Gastrocnemius medialis (tissue), 4 donors: ENCODE data around the gene MBNL1. TPM values are rescaled to one million over a fixed set of nuclear protein-coding genes. Genes with fewer than 3 reads are reported as not detected.

Experiments used
- ATAC-seq, 2 donors: fragments of 150-250 bp; one replicate each; pipeline ENCODE4 v1.9.1; 2016
- DNase-seq, 2 donors: peaks; one replicate each; pipeline ENCODE4 v3.0.0-alpha.2; 2019
- H3K27ac ChIP-seq, 4 donors: fragments of 200-600 bp; sonication (generic); 1 replicate in 1 of 4; 2 replicates in 3 of 4; pipeline ENCODE4 v1.5.1; 2016 to 2018; ENCODE audit warnings: mild to moderate bottlenecking in 2 of 4, moderate library complexity in 1 of 4
- H3K27me3 ChIP-seq, 3 donors: fragments of 200-600 bp; sonication (generic) in 2 of 3; 1 replicate in 1 of 3; 2 replicates in 2 of 3; pipeline versions ENCODE4 v1.5.1 to v1.6.0; 2016 to 2019; ENCODE audit warnings: mild to moderate bottlenecking in 1 of 3, moderate library complexity in 1 of 3
- H3K36me3 ChIP-seq, 2 donors: fragments of 200-600 bp; sonication (generic) in 1 of 2; one replicate each; pipeline ENCODE4 v1.5.1; 2017 to 2018
- H3K4me1 ChIP-seq, 2 donors: fragments of 200-600 bp; sonication (generic) in 1 of 2; one replicate each; pipeline ENCODE4 v1.5.1; 2016 to 2017; ENCODE audit warnings: mild to moderate bottlenecking in 2 of 2
- H3K4me3 ChIP-seq, 4 donors: fragments of 200-600 bp; sonication (generic) in 3 of 4; 1 replicate in 1 of 4; 2 replicates in 3 of 4; pipeline ENCODE4 v1.5.1; 2016 to 2019; ENCODE audit warnings: mild to moderate bottlenecking in 2 of 4
- H3K9me3 ChIP-seq, 3 donors: fragments of 200-600 bp; sonication (generic) in 2 of 3; 1 replicate in 1 of 3; 2 replicates in 2 of 3; pipeline ENCODE4 v1.5.1; 2016 to 2019
- POLR2A ChIP-seq, 2 donors: fragments of 450-650 bp; IDR thresholded peaks; one replicate each; pipeline ENCODE4 v1.6.1; 2017; ENCODE audit warnings: antibody characterized with exemption in 2 of 2, mild to moderate bottlenecking in 2 of 2, moderate library complexity in 2 of 2
- in situ Hi-C, 4 donors: fragments of 200-750 bp; cut with MboI; loops; one replicate each; pipeline versions ENCODE4 v1.15.0 to v1.8.0; 2017; ENCODE audit warnings: low sequenced_read_pairs in 4 of 4
- intact Hi-C: fragments of 100-400 bp; cut with DNase I; formaldehyde crosslinking; loops from one replicate; pipeline ENCODE4 v1.15.1; 2023; ENCODE audit warnings: low total_unique reads
- total RNA-seq, 4 donors: library from RNA; depleted of rRNA; stranded (reverse); fragments of >200 nt; gene quantifications; one replicate each; pipeline versions ENCODE4 v1.1.0 to v1.2.3, GENCODE V29; 2016
- TF ChIP-seq, protein P1 (sequence below), 5 experiments: fragments of 450-650 bp in 3 of 5; fragments of 200-600 bp in 2 of 5; sonication (generic) in 2 of 5; IDR thresholded peaks in 4 of 5; conservative IDR thresholded peaks in 1 of 5; 1 replicate in 4 of 5; 2 replicates in 1 of 5; pipeline ENCODE4 v1.5.1; 2016 to 2019; ENCODE audit warnings: antibody characterized with exemption in 5 of 5, mild to moderate bottlenecking in 3 of 5, moderate library complexity in 3 of 5

Gene MBNL1
- total RNA-seq, 4 donors from 2014 or later = 519 to 597 (median 557) TPM

DNA sequence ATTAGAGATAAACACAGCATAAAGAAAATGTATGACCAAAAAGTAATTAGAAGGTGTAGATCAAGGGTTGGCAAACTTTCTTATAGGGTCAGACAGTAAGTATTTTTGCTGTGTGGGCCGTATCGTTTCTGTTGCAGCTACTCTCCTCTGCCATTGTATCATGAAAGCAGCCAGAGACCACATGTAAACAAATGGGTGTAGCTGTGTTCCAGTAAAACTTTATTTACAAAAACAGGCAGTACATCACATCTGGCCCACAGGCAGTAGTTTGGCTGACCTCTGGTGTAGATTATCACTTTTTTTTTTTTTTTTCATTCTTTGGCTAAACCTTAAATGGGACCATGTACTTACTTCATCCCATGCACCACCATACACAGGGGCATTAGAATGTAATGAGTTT, 190.8 kb downstream of the MBNL1 start:
- Histone ChIP-seq H3K9me3 (no peaks in the 10 kb centered on the region), H3K4me3 (no peak overlapping the region), H3K27ac (peak overlapping the region in 2 of 4 donors; percentile 32 to 42), H3K4me1 (peaks cover 6 to 16% of the 10 kb centered on the region in 2 donors), H3K27me3 (no peaks in the 10 kb centered on the region), H3K36me3 (peaks cover 2 to 94% of the 10 kb centered on the region in 2 donors)
- no peak for TF ChIP-seq POLR2A (IDR thresholded peaks at IDR 0.05)
- TF ChIP-seq, protein P1, sequence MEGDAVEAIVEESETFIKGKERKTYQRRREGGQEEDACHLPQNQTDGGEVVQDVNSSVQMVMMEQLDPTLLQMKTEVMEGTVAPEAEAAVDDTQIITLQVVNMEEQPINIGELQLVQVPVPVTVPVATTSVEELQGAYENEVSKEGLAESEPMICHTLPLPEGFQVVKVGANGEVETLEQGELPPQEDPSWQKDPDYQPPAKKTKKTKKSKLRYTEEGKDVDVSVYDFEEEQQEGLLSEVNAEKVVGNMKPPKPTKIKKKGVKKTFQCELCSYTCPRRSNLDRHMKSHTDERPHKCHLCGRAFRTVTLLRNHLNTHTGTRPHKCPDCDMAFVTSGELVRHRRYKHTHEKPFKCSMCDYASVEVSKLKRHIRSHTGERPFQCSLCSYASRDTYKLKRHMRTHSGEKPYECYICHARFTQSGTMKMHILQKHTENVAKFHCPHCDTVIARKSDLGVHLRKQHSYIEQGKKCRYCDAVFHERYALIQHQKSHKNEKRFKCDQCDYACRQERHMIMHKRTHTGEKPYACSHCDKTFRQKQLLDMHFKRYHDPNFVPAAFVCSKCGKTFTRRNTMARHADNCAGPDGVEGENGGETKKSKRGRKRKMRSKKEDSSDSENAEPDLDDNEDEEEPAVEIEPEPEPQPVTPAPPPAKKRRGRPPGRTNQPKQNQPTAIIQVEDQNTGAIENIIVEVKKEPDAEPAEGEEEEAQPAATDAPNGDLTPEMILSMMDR (IDR thresholded peaks at IDR 0.05 in 4 of 5, conservative IDR thresholded peaks at IDR 0.05 in 1 of 5) = no peak
- ATAC-seq (no peak), DNase-seq (no peak)
- in situ Hi-C loops (loop anchor here in 3 of 4 donors (25.0 kb wide), 3 partner anchors 272 to 397 kb away; no protein-coding TSS in a partner anchor), intact Hi-C loops (no loop called here)

DNA sequence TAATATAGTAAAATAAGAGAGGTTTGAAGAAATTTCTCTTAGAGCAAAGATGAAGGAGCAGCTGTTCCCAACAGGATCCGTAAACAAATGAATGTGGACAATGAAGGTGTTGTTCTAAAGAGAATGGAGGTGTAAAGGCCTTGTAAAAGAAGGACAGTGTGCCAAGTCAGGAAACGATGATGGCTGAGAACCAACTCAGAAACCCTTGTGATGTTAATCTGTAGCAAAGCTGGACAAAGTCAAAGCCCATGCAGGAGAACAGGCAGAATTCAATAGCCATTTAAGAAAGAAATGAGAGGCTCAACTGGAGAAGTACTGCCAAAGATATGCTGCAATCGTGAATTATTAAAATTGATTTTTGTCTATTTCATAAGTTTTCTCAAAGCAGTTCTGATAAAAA, 192.2 kb downstream of the MBNL1 start:
- Histone ChIP-seq H3K9me3 (no peaks in the 10 kb centered on the region), H3K4me3 (no peak overlapping the region), H3K27me3 (no peaks in the 10 kb centered on the region), H3K27ac (peak overlapping the region in 1 of 4 donors; percentile 41), H3K36me3 (peaks cover 2 to 94% of the 10 kb centered on the region in 2 donors), H3K4me1 (peaks cover 6 to 16% of the 10 kb centered on the region in 2 donors)
- no peak for DNase-seq
- intact Hi-C loops (no loop called here), in situ Hi-C loops (loop anchor here in 3 of 4 donors (25.0 kb wide), 3 partner anchors 274 to 399 kb away; no protein-coding TSS in a partner anchor)
- TF ChIP-seq POLR2A (IDR thresholded peaks at IDR 0.05) = no peak
- TF ChIP-seq, protein P1 (IDR thresholded peaks at IDR 0.05 in 4 of 5, conservative IDR thresholded peaks at IDR 0.05 in 1 of 5) = no peak
- no peak for ATAC-seq

DNA sequence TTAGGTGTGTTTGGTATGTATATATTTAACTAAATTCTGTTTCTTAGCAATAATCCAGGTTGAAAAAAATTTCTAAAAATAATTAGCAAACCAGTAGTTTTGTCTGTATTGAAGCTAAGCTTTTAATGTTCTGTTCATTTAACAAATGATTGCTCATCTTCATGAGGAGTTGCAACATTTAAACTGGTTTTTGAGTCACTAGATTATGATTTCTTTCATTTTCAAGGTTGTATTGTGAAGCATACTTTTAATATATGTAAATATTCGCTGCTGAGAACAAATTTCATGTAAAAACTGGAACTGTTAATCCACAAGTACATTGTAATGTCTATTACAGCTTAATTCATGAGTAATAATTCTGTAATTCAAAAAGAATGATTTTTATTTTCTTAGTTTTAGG, 192.7 kb downstream of the MBNL1 start:
- H3K4me1 ChIP-seq = peaks cover 6 to 16% of the 10 kb centered on the region in 2 donors
- in situ Hi-C loops = loop anchor here in 3 of 4 donors (25.0 kb wide), 3 partner anchors 274 to 399 kb away; no protein-coding TSS in a partner anchor
- no peaks in the 10 kb centered on the region for H3K9me3 ChIP-seq
- intact Hi-C loops = no loop called here
- no peaks in the 10 kb centered on the region for H3K27me3 ChIP-seq
- H3K36me3 ChIP-seq = peaks cover 2 to 89% of the 10 kb centered on the region in 2 donors
- no peak for DNase-seq
- peak overlapping the region in 1 of 4 donors; percentile 41 for H3K27ac ChIP-seq
- TF ChIP-seq POLR2A (IDR thresholded peaks at IDR 0.05) = no peak
- TF ChIP-seq, protein P1 (IDR thresholded peaks at IDR 0.05 in 4 of 5, conservative IDR thresholded peaks at IDR 0.05 in 1 of 5) = no peak
- no peak for ATAC-seq
- H3K4me3 ChIP-seq = no peak overlapping the region

DNA sequence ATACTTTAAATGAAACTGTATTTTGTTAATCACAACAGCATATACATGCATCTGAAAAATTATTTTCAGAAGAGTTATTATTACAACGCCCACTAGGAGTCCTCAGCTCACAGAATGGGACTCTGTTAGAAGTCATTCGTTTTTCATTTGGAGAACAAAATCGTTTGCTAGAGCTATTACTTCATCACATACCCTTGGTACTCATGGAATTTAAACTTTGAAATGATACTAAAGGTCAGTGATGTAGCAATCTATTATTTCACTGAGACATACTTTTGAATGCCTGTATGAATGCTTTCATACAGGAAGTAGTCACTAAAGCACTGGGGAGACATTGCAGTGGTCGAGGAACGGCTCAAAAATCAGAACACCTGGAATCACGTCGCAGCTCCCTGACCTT, 198.1 kb downstream of the MBNL1 start:
- H3K9me3 ChIP-seq = no peaks in the 10 kb centered on the region
- intact Hi-C loops = no loop called here
- no peak overlapping the region for H3K4me3 ChIP-seq
- DNase-seq (no peak), ATAC-seq (peak in 1 of 2 donors; percentile 43)
- H3K4me1 ChIP-seq = peaks cover 12 to 18% of the 10 kb centered on the region in 2 donors
- H3K36me3 ChIP-seq = peaks cover 2 to 41% of the 10 kb centered on the region in 2 donors
- no peaks in the 10 kb centered on the region for H3K27me3 ChIP-seq
- peak overlapping the region in 2 of 4 donors; percentile 3 to 25 for H3K27ac ChIP-seq
- no peak for TF ChIP-seq POLR2A (IDR thresholded peaks at IDR 0.05)
- TF ChIP-seq, protein P1 (IDR thresholded peaks at IDR 0.05 in 4 of 5, conservative IDR thresholded peaks at IDR 0.05 in 1 of 5) = peak; percentile 20 to 49 (median 31)
- in situ Hi-C loops = loop anchor here in 3 of 4 donors (25.0 kb wide), 3 partner anchors 279 to 404 kb away; no protein-coding TSS in a partner anchor
